HG02798 (cell line): ENCODE results near the gene NUP93.
"Not testable (repeated sequence)": the region's sequence is repeated elsewhere in the genome, so short reads cannot be mapped to it uniquely, and the experiment has no call there.

Experiments used
- ATAC-seq: cut with Tn5 transposase; IDR thresholded peaks from one replicate; pipeline ENCODE4 v1.9.1; 2021; ENCODE audit warnings: mild to moderate bottlenecking; ENCODE audit not compliant: unreplicated experiment, poor library complexity

The NUP93 gene

DNA sequence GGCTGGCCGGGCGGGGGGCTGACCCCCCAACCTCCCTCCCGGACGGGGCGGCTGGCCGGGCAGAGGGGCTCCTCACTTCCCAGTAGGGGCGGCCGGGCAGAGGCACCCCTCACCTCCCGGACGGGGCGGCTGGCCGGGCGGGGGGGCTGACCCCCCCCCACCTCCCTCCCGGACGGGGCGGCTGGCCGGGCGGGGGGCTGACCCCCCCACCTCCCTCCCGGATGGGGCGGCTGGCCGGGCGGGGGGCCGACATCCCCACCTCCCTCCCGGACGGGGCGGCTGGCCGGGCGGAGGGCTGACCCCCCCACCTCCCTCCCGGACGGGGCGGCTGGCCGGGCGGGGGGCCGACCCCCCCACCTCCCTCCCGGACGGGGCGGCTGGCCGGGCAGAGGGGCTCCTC is 9.4 kb downstream of the NUP93 start:
- ATAC-seq, result not testable (repeated sequence)

DNA sequence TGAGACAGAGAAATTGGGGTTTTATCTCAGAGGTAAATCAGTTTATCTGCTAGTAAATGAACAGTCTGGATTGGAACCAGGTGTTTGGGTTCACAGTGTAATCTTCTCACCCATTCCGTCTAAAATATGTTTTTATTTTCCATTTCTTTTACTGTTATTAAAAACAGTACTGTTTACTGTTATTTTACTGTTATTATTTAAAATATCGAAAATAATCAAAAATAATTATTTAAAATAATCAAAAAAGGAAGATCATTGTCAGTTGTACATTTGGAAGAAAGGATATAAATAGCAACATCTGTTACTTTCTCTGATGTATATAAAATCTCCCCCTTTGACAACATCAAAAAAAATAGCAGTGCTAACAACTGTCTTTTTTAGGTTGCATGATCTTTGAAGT is 11.5 kb downstream of the NUP93 start:
- ATAC-seq, result no peak

DNA sequence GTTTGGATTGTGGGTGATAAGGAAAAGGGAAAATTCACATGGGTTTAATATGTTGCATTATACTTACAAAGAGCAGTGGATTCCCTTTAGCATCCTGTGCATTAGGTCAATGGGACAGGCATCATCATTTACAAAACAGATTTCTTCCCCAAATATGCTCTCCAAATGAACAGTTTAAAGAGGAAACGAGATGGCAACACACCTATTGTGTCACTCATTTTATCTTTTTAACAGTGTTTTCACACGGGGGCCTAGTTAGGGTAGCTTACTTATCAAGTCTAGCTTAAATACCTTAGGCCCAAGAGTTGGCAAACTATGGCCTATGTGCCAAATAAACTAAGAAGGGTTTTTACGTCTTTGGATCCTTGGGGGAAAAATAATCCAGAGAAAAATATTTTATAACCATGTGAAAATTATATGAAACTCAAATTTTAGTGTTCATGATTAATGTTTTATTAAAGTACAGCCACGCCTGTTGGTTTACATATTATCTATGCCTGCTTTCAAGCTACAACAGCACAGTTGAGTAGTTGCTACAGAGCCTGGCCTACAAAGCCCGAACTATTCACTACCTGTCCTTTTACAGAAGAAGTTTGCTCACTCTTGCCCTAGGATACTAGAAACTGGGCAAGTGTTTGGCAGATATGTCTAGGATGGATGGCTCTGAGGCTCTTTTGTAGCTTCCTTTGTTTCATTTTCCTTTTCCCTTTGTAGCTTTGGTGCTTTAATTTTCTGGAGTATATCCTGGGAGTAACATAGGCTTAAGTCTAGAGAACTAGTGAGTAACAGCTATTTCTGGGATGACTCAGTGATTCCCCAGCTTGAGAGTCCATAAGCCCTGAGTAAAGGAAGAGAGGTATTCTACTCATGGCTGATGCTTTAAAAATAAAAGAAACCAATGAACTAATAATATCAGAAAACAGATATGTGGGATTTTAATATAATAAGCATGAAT is 12.4 kb downstream of the NUP93 start:
- no peak for ATAC-seq

DNA sequence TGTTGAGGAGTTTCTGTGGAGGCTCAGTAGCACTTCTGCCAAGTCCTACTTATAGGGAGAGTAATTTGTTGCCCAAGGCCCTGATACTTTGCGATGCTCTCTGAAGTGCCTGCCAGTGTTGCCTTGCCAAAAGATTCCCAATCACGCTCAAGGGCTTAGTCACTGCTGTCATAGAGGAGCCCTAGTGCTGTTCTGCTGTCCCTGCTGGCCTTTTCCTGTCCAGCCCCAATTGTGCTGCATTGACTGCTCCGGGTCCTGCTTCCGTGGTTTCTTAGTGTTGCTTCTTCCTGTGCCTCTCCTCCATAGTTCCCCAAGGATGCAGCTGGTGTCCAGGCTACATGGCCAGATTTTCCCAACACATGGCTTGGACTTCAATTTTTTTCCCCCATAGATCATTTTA is 13.9 kb downstream of the NUP93 start:
- no peak for ATAC-seq

DNA sequence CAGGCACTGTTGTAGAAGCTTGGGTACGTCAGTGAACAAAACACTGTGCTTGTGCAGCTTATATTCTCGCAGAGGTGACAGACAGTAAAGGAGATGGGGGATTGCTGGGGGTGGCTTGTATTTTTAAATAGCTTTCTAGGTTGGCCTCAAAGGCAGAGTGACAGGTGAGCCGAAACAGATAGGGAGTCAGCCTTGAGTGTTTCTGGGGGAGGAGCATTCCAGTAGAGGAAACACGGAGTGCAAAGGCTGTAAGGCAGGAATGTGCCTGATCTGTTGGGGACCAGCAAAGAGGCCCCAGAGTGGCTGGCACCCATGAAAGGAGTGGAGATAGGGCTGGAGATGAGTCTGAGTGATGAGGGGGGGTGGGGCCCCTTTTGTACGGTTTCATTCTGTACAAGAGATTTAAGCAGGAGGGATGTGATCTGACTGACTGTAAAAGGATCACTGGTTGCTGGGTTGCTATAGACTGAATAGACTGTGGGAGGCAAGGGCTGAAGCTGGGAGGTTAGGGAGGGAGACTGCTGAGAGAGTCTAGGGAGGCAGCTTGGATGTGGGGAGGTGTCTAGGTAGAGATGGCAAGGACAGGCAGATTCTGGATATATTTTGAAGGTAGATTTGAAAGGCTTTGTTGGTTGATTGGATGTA is 15.2 kb downstream of the NUP93 start:
- no peak for ATAC-seq

DNA sequence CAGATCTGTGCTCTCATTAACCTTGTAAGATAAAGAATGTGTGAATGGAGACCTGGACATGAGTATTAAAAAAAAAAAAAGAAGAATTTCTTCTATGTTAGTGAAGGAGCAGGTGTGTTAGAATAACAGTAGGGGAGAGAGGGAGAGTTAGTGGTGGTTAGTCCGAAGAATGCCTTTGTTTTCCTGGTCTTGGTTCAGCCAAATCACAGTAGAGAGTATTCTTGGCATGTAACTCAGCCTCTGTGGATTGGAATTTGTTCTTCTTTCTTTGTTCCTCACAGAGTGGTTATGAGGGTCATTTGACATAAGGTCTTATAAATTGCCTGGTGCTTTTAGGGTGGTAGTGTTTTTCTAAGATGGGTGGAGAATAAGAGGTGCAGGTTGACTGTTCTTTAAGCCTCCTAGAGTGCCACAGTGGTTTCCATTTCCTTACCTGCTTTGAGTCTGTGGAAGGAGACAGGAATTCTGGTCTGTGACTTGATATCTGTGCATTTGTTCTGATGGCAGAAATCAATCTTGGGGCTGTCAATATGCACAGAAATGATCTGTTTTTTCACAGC is 17.6 kb downstream of the NUP93 start:
- ATAC-seq, result no peak

DNA sequence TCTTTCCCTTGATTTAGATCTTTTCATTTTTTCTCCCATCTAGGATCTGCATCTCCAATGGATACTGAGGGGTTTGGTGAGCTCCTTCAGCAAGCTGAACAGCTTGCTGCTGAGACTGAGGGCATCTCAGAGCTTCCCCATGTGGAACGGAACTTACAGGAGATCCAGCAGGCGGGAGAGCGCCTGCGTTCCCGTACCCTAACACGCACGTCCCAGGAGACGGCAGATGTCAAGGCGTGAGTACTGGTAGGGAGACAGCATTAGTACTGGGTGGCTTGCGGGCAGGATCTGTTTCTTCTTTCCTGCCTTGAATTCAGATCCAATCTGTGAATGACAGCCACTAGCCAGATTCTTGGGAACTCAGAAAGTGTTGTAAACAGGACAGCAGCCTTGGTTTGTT is 18.3 kb downstream of the NUP93 start:
- ATAC-seq, result no peak

DNA sequence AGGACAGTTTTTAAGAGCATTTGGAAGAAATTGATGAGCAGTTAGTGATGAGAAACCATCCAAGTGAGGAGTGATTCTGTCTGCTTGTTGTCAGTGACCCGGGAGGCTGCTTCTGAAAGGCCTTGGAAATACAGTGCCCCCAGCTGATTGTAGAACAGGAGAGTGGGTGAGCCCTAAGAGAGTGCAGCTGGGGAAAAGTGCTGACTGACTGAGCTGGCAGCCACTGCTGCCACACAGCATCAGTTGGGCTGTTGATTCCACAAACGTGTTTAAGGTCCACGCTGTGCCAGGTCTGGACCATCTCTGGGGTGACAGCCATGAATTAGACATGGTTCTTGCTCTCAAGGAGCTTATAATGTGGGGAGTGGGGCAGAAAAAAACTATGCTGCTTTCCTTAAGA is 18.9 kb downstream of the NUP93 start:
- no peak for ATAC-seq

DNA sequence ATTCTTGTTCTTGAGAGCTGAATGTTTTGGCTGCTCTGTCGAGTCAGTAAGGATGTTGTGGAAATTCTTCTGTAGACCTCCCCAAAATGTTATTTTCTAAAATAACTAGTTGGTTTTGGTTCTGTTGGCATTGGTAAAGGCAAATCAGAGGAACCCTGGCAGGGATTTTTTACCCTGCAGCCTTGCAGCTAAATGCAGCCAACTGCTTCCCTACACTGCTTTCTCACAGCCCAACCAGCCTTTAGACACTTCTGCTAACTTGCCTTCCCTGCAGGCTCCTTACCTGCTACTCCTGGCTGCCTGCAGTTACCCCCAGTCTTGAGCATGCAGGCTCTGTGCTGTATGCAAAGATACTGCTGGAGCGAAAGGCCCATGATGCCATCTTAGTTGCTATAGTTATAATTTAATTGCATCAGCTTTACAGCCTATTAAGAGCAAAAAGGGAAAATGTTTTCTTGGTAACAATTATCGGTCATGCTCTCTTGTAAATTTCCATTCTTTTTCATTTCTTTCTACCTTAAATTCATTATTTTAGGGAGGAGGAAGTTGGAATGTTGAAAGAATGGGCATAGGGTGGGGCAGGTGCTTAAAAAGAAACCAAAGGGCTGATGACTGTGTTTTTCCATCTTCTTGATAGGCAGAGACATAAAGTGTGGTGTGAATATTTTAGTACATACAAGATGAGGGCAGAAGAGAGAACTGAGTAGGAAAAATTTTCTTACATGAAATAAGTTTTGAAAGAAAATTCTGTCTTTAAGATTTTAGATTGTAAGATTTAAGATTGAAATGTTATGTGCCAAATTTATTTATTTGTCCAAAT is 20.0 kb downstream of the NUP93 start:
- no peak for ATAC-seq

DNA sequence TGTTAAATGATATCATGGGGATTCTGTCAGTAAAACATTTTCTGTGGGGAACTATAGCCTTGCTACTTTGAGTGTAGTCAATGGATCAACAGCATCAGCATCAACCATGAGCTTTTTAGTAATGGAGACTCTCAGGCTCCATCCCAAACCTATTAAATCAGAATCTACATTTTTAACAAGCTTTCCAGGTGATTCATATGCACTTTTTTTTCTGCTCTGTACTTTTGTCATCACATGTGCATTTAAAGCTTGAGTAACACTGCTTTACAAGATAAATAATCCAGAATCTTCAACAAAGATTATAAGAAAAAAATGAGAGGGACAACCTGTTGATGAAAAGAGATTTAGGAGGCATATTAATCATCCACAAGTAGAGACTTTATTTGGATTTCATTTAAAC is 23.5 kb downstream of the NUP93 start:
- ATAC-seq, result no peak

DNA sequence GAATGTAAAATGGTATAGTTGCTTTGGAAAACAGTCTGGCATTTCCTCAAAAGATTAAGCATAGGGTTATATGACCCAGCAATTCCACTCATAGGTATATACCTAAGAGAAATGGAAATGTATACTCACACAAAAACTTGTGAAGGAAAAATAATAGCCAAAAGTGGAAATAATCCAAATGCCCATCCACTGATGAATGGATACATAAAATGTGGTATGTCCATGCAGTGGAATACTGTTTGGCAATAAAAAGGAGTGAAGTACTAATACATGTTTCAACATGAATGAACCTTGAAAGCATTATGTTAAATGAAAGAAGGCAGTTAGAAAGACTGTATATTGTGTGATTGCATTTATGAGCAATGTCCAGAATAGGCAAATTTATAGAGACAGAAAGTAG is 25.1 kb downstream of the NUP93 start:
- ATAC-seq, result no peak

DNA sequence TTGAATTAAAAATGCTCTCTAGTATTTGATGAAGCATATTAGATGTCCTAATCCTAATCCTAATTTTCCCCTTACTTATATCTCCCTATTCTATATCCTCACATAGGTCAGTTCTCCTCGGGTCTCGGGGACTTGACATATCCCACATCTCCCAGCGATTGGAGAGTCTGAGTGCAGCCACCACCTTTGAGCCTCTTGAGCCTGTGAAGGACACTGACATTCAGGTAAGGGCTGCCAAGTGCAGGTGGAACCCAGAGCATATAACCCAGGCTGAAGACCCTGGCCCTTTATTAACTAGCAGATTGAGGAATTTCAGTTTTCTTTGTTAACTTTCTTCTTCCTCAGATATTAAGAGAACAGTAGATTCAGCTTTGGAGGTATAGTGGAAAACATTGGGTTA is 28.5 kb downstream of the NUP93 start:
- no peak for ATAC-seq

DNA sequence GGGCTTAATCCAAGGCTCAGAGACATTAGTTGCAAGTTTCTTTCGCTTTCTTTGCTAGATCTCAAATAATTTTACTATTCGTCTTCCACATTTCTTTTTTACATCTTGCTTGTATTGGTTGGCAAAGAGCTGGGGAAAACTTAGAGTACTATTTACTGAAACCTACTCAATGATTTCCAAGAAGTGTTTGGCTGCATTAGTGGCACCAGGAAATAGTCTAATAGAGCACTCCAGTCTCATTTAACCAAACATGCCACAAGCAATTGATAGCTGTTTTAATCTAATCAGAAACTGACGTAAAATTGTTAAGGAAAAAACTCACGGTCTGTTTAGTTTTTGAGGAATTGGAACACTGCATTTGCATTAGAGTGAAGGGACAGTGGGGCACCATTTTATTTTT is 29.0 kb downstream of the NUP93 start:
- ATAC-seq, result no peak

DNA sequence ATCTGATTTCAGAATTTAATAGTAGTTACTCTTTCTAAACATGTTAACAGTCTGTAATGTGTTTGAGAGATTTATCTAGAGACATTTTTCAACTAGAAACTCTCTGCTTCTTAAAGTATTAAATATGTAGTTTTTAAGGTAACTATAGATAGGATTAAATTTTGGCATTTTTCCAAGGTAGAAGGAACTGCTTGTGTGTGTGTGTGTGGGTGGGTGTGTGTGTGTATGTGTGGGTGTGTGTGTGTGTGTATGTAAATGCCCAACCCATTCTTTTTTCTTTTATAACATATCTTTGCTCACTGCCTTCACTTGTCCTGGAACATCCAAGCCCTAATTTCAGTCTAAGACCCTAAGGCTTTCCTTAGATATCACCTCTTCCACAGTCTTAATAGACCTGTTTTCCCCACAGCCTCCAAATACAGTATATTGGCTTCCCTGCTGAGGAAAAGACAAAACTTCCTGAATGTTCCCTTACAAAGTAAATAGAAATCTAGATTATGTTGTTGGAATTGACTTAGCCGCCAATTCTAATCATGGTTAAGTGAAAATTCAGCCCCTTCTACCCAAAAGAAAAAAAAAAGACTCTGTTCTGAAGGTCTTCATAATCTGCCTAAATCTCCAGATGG is 33.5 kb downstream of the NUP93 start:
- ATAC-seq, result no peak

DNA sequence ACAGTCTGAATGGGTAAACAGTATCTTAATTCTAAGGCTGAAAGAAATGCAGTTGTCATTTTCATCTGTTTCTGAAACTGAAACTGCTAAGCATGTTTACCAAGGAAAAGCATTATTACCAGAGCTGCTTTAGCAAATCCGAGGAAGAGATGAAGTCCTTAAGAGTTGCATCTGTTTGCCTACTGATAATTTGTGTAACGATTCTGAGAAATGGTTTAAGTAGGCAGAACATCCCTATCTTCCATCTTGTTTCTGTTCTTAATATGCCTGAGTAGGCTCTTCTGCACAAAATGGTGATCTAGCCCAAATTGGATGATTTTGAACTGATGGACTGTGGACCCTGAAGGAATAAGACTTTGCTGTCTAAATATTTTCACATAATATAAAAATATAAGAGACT is 34.9 kb downstream of the NUP93 start:
- ATAC-seq, result no peak

DNA sequence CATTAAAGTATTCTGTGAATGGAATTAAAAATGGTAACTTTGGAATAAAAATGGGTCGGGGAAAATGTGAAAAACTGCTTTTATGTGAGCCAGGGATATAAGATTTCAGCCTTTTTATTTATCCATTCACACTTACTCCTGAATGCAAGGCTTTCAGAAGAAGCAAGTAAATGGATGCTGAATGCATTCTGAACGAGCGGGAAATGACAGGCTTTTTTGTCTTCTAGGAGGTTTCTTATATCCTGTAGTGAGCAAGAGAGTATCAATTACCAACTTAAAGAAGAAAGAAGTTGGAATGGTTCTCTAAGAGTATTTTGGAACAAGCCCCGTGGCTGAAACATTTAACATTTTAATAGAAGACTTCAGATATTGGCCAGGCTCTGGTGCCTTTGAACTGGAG is 36.0 kb downstream of the NUP93 start:
- ATAC-seq, result no peak

DNA sequence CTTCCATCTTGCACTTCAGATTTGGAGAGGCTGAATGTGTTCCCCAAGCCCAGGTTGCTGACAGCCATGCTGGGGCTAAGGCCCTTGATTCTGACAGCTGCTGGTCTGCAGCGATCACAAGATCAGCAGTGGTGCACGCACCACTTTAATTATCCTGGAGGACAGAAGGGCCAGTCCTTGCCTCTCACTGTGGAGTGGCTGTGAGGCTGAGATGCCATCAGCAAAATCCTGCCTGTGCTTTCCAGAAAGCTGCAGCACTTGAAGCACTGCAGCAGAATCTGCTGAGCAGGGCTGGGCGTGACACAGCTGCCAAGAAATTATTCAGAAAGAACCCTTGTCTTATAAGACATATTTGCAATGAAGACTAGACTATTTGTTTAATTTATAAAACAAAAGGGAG is 37.1 kb downstream of the NUP93 start:
- no peak for ATAC-seq

DNA sequence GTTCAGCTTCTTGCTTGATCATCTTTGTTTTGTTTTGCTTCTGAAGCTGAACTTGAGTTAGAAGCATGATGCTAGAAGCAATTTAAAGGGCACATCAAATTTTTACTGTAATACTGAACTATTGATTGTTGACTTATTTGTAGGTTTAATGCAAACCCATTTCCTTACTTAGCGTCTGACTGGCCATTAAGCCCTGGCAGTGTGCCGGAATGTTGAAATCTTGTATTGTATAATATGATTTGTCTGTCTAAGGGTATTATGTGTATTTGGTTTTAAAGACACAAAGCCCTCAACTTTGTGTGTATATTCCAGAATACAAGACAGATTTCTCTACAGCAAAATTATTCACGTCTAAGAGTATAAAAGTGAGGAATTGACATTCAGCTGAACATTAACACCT is 39.7 kb downstream of the NUP93 start:
- no peak for ATAC-seq

DNA sequence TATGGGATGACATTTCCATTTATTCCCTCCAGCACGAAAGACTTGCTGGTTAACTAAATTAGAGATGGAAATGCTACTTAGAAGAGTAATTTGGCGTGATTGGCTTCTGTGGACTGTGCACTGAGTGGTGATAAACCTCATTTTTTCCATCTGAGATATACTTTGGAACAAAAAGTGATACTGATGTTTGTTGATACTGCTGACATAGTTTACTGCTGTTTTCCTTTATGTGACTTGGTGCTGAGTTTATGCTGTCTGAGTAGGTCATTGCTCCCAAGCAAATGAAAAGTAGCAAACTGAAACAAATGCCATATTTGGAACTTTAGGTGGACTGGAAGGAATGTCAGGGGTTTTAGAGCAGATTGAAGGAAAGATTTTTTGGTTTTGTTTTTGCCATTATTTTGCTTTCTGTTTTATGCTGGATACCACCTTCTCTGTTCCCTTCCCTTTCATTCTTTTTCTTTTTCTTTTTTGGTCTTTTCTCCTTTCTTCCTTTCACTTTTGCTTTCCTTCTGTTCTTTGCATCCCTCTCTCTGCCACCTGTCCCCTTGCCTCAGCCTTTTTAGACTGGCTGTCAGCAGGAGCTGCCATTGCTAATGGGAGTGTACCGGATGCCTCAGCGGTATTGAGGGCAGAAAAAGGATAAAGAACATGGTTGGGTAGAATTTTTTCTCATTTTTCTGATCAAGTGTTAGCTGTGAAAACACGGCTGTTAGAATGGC is 41.8 kb downstream of the NUP93 start:
- no peak for ATAC-seq

DNA sequence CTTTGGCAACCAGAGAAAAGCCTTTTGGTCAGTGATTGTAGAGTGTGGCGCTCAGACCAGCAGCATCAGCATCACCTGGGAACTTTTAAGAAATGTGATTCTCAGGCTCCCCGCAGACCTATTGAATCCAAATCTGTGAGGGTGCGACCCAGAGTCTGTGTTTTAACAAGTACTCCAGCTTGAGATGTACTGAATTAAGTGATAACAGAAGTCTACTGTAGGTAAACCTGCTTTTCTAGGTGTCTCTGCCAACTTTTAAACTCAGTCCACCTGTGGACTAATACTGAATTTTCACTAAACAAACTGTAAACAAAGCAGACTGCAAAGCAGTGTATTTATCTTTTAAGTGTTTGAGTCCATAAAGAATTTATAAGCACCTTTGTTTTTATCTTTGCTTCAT is 43.6 kb downstream of the NUP93 start:
- ATAC-seq, result no peak
